HL-60 (cell line): Measurements from ENCODE around the gene TEDC2.

ENCODE experiments used
- DNase-seq, 2 experiments: peaks; one replicate each; pipeline ENCODE4 v3.0.0-alpha.2; 2010 to 2020; ENCODE audit warnings: low read depth in 1 of 2, low spot score in 1 of 2
- H3K27ac ChIP-seq: fragments of 250-450 bp; sonication (Bioruptor Pico); replicated peaks from 2 replicates; pipeline ENCODE4 v1.5.1; 2020; ENCODE audit warnings: mild to moderate bottlenecking, moderate library complexity
- H3K27me3 ChIP-seq: fragments of 250-450 bp; sonication (Bioruptor Pico); 2 replicates; pipeline ENCODE4 v1.5.1; 2021; ENCODE audit warnings: mild to moderate bottlenecking, moderate library complexity; ENCODE audit not compliant: insufficient read depth, poor library complexity, severe bottlenecking
- H3K4me3 ChIP-seq: replicated peaks from 2 replicates; pipeline ENCODE4 v1.5.1; 2011; ENCODE audit warnings: mild to moderate bottlenecking, control low read depth, low read length; ENCODE audit not compliant: insufficient read depth
- GABPA ChIP-seq: IDR thresholded peaks from 2 replicates; pipeline ENCODE4 v1.6.1; 2012; ENCODE audit warnings: low read depth
- POLR2AphosphoS5 ChIP-seq: IDR thresholded peaks from 2 replicates; pipeline ENCODE4 v1.6.1; 2012; ENCODE audit warnings: low read depth
- SPI1 ChIP-seq: IDR thresholded peaks from 2 replicates; pipeline ENCODE4 v1.6.1; 2012; ENCODE audit warnings: low read depth, mild to moderate bottlenecking, borderline replicate concordance
- long read RNA-seq: library from polyadenylated mRNA; unstranded; transcript quantifications from one replicate; pipeline ENCODE4 v2.0.0, GENCODE V29; 2020
- TF ChIP-seq, protein P1 (sequence below): IDR thresholded peaks from 2 replicates; pipeline ENCODE4 v1.6.1; 2012; ENCODE audit warnings: low read depth; ENCODE audit not compliant: insufficient replicate concordance
- TF ChIP-seq, protein P2 (sequence below): IDR thresholded peaks from one replicate; pipeline ENCODE4 v1.5.1; 2011; ENCODE audit warnings: low read length, control low read depth, inconsistent platforms; ENCODE audit not compliant: insufficient read depth

The TEDC2 gene, protein sequence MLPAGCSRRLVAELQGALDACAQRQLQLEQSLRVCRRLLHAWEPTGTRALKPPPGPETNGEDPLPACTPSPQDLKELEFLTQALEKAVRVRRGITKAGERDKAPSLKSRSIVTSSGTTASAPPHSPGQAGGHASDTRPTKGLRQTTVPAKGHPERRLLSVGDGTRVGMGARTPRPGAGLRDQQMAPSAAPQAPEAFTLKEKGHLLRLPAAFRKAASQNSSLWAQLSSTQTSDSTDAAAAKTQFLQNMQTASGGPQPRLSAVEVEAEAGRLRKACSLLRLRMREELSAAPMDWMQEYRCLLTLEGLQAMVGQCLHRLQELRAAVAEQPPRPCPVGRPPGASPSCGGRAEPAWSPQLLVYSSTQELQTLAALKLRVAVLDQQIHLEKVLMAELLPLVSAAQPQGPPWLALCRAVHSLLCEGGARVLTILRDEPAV
- long read RNA-seq, transcript TEDC2-210 (9 exons, 1,911 nt), result minor isoform, 28 of 122 reads
- long read RNA-seq, transcript TEDC2-201 (10 exons, 1,662 nt), result major isoform, 53 of 122 reads
- long read RNA-seq, partial matches to known transcripts, result 15 of 122 reads
- long read RNA-seq, other reads (novel, unspliced or antisense), result 23 of 122 reads

DNA sequence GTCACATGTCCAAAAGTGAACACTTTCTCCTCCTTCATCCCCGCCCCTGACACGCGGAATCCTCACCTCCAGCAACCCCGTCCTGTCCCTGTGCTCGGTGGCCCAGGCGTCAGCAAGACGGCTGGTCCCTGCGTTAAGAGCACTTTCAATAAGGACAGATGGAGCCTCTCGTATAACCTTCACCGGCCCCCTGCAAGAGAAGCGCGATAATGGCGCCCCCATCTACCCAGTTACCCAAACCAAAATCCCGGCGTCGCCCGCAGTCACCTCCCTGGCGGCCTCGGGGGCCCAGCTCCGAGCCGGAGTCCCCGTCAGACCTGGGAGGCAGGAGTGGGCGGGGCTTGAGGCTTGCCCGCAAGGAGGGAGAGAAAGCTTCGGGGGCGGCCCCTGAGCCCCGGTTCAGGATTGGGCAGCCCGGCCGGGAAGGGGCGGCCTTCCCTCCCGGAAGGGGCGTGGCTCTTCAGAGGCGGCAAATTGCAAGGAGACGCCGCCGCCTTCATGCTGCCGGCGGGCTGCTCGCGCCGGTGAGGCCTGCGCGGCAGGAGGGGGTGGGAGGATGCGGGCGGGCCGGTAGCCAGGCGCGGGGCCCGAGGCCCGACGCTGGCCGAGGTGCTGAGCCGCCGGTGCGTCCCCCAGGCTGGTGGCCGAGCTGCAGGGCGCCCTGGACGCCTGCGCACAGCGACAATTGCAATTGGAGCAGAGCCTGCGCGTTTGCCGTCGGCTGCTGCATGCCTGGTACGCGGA lies at the start of gene TEDC2:
TEDC2 (plus strand) TSS at position 463 of the 744 bp plus-strand sequence; CDS start at position 499, 36 bp downstream.
- peak; percentile 92 to 97 for DNase-seq
- no peaks in the 10 kb centered on the region for H3K27me3 ChIP-seq
- peak within 1 kb of the TSS; percentile 58 for H3K4me3 ChIP-seq
- TF ChIP-seq GABPA, result peak; percentile 74
- TF ChIP-seq POLR2AphosphoS5, result 0 out of 2 replicates have a peak, but pooled peaks have one; percentile 18
- no peak for TF ChIP-seq SPI1
- TF ChIP-seq, protein P1, sequence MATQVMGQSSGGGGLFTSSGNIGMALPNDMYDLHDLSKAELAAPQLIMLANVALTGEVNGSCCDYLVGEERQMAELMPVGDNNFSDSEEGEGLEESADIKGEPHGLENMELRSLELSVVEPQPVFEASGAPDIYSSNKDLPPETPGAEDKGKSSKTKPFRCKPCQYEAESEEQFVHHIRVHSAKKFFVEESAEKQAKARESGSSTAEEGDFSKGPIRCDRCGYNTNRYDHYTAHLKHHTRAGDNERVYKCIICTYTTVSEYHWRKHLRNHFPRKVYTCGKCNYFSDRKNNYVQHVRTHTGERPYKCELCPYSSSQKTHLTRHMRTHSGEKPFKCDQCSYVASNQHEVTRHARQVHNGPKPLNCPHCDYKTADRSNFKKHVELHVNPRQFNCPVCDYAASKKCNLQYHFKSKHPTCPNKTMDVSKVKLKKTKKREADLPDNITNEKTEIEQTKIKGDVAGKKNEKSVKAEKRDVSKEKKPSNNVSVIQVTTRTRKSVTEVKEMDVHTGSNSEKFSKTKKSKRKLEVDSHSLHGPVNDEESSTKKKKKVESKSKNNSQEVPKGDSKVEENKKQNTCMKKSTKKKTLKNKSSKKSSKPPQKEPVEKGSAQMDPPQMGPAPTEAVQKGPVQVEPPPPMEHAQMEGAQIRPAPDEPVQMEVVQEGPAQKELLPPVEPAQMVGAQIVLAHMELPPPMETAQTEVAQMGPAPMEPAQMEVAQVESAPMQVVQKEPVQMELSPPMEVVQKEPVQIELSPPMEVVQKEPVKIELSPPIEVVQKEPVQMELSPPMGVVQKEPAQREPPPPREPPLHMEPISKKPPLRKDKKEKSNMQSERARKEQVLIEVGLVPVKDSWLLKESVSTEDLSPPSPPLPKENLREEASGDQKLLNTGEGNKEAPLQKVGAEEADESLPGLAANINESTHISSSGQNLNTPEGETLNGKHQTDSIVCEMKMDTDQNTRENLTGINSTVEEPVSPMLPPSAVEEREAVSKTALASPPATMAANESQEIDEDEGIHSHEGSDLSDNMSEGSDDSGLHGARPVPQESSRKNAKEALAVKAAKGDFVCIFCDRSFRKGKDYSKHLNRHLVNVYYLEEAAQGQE, result peak; percentile 76
- TF ChIP-seq, protein P2, sequence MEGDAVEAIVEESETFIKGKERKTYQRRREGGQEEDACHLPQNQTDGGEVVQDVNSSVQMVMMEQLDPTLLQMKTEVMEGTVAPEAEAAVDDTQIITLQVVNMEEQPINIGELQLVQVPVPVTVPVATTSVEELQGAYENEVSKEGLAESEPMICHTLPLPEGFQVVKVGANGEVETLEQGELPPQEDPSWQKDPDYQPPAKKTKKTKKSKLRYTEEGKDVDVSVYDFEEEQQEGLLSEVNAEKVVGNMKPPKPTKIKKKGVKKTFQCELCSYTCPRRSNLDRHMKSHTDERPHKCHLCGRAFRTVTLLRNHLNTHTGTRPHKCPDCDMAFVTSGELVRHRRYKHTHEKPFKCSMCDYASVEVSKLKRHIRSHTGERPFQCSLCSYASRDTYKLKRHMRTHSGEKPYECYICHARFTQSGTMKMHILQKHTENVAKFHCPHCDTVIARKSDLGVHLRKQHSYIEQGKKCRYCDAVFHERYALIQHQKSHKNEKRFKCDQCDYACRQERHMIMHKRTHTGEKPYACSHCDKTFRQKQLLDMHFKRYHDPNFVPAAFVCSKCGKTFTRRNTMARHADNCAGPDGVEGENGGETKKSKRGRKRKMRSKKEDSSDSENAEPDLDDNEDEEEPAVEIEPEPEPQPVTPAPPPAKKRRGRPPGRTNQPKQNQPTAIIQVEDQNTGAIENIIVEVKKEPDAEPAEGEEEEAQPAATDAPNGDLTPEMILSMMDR, result no peak
- H3K27ac ChIP-seq, result no peak within 1 kb of the TSS

DNA sequence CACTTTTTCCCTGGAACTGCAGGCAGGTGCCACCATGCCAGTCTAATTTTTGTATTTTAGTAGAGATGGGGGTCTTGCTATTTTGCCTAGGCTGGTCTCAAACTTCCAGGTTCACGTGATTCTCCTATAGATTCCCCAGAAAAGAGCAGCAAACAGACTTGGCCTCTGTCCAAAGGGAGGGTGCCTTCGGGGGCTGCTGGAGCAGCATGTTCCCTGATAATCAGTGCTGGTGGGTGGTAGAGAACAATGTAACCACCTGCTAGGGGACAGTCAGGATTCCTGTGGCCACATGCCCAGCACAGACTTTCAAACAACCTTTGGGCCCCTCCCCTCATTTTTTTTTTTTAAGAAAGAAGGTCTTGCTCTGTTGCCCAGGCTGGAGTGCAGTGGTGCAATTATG lies 44.8 kb upstream of the TEDC2 start:
- TF ChIP-seq, protein P1, result no peak
- no peak for TF ChIP-seq GABPA
- TF ChIP-seq SPI1, result no peak
- TF ChIP-seq, protein P2, result no peak
- no peak for TF ChIP-seq POLR2AphosphoS5
- peaks cover 2% of the 10 kb centered on the region for H3K27me3 ChIP-seq
- no peak overlapping the region for H3K27ac ChIP-seq
- H3K4me3 ChIP-seq, result no peak overlapping the region
- no peak for DNase-seq

DNA sequence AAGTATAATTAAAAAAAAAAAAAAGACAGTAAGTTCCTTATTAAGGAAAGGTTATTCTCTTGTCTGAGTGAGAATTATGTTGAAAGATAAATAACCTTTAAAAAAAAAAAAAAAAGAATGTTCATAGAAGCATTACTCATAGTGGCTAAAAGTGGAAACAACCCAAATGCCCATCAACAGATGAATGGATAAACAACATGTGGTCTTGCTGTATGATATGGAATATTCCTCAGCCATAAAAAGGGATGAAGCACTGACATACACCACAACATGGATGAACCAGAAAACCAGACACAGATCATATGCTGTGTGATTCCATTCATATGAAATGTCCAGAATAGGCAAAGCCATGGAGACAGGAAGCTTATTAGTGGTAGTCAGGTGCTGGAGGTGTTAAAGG lies 39.9 kb upstream of the TEDC2 start:
- no peak overlapping the region for H3K27ac ChIP-seq
- TF ChIP-seq, protein P2, result no peak
- DNase-seq, result no peak
- H3K4me3 ChIP-seq, result no peak overlapping the region
- no peaks in the 10 kb centered on the region for H3K27me3 ChIP-seq
